ENCODE data around the gene PIK3CA. TPM values are rescaled to one million over a fixed set of nuclear protein-coding genes. Genes with fewer than 3 reads are reported as not detected.
"Not testable (repeated sequence)": the region's sequence is repeated elsewhere in the genome, so short reads cannot be mapped to it uniquely, and the experiment has no call there.

The PIK3CA gene
- total and polyA plus RNA-seq, 2 donors, result 14.8 to 61.2 TPM

DNA sequence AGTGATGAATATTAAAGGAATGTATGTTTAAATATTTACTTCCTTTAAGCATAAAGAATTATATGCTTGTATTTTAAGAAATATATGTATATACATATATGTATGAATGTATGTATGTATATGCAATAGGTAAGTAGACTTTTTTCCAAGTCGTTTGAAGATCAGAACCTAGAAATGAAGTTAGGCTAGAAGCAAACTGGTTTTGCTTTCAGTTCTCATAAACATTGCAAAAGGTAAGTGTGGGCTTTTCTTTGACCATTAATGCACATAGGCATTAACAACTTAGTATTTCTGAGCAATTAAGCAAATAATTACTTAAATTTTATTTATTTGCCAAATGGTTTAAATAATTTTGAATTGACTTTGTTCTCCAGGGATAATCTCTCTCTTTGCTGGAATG is 92.1 kb downstream of the PIK3CA start:
- WGBS, result 51% methylated on average over 1 of the region's 1 CpG
- not testable (repeated sequence) for H3K4me1 ChIP-seq (ENCODE audit: insufficient read depth); H3K27ac ChIP-seq (ENCODE audit: low read depth); DNase-seq (ENCODE audit: extremely low spot score); H3K4me3 ChIP-seq (ENCODE audit: low read depth, low read length); H3K36me3 ChIP-seq (ENCODE audit: insufficient read depth)

DNA sequence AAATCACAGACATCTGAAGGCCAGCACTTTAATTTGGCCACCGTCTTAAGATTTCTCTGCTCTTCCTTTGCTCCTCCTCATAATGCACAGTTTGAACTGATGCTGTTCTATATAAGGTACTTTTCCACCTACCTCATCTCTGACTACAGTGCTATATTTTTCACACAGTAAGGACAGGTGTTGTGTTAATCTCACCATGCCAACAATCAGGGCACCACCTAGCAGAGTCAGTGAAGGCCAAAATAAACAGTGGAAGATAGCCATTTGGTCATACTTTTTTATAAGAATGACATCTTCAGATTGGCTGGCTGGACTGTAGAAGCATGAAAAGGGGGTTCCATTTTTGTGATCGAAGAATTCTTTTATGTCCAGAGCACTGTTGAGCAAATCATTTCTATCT is 94.7 kb downstream of the PIK3CA start:
- not testable (repeated sequence) for H3K27ac ChIP-seq (ENCODE audit: low read depth); H3K36me3 ChIP-seq (ENCODE audit: insufficient read depth); H3K4me3 ChIP-seq (ENCODE audit: low read depth, low read length); H3K4me1 ChIP-seq (ENCODE audit: insufficient read depth); DNase-seq (ENCODE audit: extremely low spot score)
- 96% methylated on average over 1 of the region's 2 CpGs for WGBS

DNA sequence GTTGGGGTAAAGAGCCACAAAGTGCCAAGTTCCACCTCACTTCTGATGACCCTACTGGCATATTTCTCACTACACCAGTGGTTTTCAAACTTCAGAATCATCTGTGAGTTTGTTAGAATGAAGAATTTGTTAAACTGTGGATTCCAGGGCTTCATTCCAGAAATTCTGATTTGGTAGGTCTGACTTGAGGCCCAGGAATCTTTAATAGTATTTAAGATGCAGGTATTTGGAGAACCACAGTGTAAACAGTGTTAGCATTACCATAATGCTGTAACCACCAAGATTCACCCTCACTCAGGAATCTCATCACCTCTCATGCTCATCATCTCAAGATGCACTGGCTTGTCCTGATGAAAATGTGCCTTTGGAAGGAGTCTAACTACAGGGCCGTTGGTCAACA is 96.7 kb downstream of the PIK3CA start:
- 86% methylated on average over 1 of the region's 1 CpG for WGBS
- H3K4me3 ChIP-seq (ENCODE audit: low read depth, low read length), result no peak overlapping the region
- no peak for DNase-seq (ENCODE audit: extremely low spot score)
- no peak overlapping the region for H3K27ac ChIP-seq (ENCODE audit: low read depth)
- no peaks in the 10 kb centered on the region for H3K4me1 ChIP-seq (ENCODE audit: insufficient read depth)
- H3K36me3 ChIP-seq (ENCODE audit: insufficient read depth), result no peaks in the 10 kb centered on the region

GRCh38 chr3:179247289-179248015 is 99.3 kb downstream of the PIK3CA start:
- no peak overlapping the region for H3K27ac ChIP-seq (ENCODE audit: low read depth)
- WGBS, result 96% methylated on average over 3 of the region's 3 CpGs
- H3K4me3 ChIP-seq (ENCODE audit: low read depth, low read length), result no peak overlapping the region
- DNase-seq (ENCODE audit: extremely low spot score), result no peak
- no peaks in the 10 kb centered on the region for H3K4me1 ChIP-seq (ENCODE audit: insufficient read depth)
- no peaks in the 10 kb centered on the region for H3K36me3 ChIP-seq (ENCODE audit: insufficient read depth)

DNA sequence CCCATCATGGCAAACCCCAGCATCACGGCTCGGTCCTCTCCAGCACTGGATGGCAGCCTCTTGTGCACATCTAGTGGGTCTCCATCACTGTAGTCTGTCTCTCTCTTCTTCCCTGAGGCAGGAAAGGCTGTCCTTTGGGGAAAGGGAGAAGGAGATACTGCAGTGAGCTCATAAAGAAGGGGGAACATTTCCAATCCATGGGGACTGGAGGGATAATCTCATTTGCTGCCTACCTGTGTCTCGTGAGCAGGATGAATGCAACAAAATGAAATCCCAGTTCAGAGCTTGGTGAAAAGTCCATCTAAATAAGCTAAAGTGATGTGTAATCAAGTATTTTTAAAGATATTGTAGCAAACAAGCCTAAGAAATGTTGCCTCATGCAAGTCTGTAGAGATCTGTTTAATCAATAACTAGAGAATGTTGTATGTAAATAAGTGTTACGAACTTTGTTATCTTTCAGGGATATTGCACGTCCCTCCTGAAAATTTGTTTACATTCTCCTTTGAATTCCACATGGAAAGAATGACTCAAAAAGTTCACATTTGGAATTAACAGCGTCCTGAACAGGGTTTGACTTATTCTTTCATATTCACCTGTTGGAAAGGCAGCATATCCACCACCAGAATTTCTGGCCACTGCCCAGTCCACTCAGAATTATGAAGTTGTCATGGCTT is 102.8 kb downstream of the PIK3CA start, which contains the start of gene KCNMB3:
KCNMB3 (minus strand) TSS at position 312 of the 674 bp plus-strand sequence; CDS start at position 188, 124 bp downstream.
- 76% methylated on average over 6 of the region's 6 CpGs for WGBS
- Histone ChIP-seq H3K27ac (ENCODE audit: low read depth) (no peak within 1 kb of the TSS), H3K4me3 (ENCODE audit: low read depth, low read length) (no peak within 1 kb of the TSS), H3K36me3 (ENCODE audit: insufficient read depth) (no peaks in the 10 kb centered on the region), H3K4me1 (ENCODE audit: insufficient read depth) (no peaks in the 10 kb centered on the region)
- DNase-seq (ENCODE audit: extremely low spot score), result no peak

DNA sequence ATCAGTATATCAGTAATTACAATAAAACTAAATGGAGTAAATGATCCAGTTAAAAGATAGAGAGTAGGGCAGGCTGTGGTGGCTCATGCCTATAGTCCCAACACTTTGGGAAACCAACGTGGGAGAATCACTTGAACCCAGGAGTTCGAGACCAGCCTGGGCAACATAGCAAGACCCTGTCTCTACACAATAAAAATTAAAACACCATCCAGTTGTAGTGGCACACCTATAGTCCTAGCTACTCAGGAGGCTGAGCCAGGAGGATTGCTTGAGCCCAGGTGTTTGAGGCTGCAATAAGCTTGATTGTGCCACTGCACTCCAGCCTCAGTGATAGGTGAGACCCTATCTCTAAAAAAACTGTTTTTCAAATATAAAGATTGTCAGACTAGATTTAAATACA is 108.7 kb downstream of the PIK3CA start:
- Histone ChIP-seq H3K27ac (ENCODE audit: low read depth) (no peak overlapping the region), H3K4me1 (ENCODE audit: insufficient read depth) (no peaks in the 10 kb centered on the region), H3K36me3 (ENCODE audit: insufficient read depth) (no peaks in the 10 kb centered on the region), H3K4me3 (ENCODE audit: low read depth, low read length) (no peak overlapping the region)
- 90% methylated on average over 2 of the region's 2 CpGs for WGBS
- no peak for DNase-seq (ENCODE audit: extremely low spot score)

DNA sequence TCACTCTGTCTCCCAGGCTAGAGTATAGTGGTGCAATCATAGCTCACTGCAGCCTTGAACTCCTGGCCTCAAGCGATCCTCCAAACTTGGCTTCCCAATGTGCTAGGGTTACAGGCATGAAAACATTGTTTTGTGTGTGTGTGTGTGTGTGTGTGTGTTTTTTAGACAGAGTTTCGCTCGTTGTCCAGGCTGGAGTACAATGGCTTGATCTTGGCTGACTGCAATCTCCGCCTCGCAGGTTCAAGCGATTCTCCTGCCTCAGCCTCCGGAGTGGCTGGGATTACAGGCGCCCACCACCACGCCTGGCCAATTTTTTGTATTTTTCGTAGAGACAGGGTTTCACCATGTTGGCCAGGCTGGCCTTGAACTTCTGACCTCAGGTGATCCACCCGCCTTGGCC is 109.6 kb downstream of the PIK3CA start:
- not testable (repeated sequence) for H3K4me3 ChIP-seq (ENCODE audit: low read depth, low read length); DNase-seq (ENCODE audit: extremely low spot score); H3K27ac ChIP-seq (ENCODE audit: low read depth); H3K36me3 ChIP-seq (ENCODE audit: insufficient read depth); H3K4me1 ChIP-seq (ENCODE audit: insufficient read depth)
- WGBS, result 96% methylated on average over 11 of the region's 11 CpGs

DNA sequence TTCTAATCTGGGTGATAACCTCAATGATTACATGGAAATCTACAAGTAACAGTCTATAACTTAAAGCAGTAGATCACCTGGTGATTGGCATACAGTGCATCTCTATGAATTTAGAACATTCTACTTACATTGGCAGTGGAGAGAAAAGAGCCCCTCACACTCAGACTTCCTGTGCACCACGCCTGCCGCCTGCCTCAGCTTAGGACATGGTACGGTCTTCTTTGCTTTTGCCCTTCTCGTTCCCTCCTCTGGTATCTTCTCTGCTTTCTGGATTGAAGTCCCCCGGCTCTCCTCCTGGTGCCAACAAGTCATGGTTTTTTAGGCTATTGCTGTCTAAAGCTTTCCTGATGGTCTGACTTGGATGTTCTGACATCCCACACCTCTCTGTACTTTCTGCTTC is 110.7 kb downstream of the PIK3CA start:
- Histone ChIP-seq H3K4me3 (ENCODE audit: low read depth, low read length) (no peak overlapping the region), H3K27ac (ENCODE audit: low read depth) (no peak overlapping the region), H3K36me3 (ENCODE audit: insufficient read depth) (no peaks in the 10 kb centered on the region), H3K4me1 (ENCODE audit: insufficient read depth) (no peaks in the 10 kb centered on the region)
- WGBS, result 78% methylated on average over 5 of the region's 5 CpGs
- no peak for DNase-seq (ENCODE audit: extremely low spot score)

GRCh38 chr3:179259959-179260756 is 112.0 kb downstream of the PIK3CA start:
- not testable (repeated sequence) for H3K27ac ChIP-seq (ENCODE audit: low read depth); DNase-seq (ENCODE audit: extremely low spot score); H3K36me3 ChIP-seq (ENCODE audit: insufficient read depth); H3K4me1 ChIP-seq (ENCODE audit: insufficient read depth); H3K4me3 ChIP-seq (ENCODE audit: low read depth, low read length)
- 99% methylated on average over 9 of the region's 9 CpGs for WGBS

GRCh38 chr3:179260949-179261765 is 113.0 kb downstream of the PIK3CA start:
- DNase-seq (ENCODE audit: extremely low spot score), result no peak
- H3K4me3 ChIP-seq (ENCODE audit: low read depth, low read length), result peak overlapping the region; percentile 78
- peak overlapping the region; percentile 68 for H3K27ac ChIP-seq (ENCODE audit: low read depth)
- no peaks in the 10 kb centered on the region for H3K4me1 ChIP-seq (ENCODE audit: insufficient read depth)
- H3K36me3 ChIP-seq (ENCODE audit: insufficient read depth), result no peaks in the 10 kb centered on the region
- 9% methylated on average over 71 of the region's 71 CpGs for WGBS

DNA sequence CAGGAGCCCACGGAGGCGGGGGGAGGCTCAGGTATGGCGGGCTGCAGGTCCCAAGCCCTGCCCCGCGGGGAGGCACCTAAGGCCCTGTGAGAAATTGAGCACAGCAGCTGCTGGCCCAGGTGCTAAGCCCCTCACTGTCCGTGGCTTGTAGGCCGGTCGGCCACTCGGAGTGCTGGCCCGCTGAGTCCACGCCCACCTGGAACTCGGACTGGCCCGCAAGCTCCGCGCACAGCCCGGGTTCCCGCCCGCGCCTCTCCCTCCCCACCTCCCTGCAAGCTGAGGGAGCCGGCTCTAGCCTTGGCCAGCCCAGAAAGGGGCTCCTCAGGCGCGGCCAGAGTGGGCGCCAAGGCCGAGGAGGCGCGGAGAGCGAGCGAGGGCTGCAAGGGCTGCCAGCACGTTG is 115.0 kb downstream of the PIK3CA start:
- Histone ChIP-seq H3K4me3 (ENCODE audit: low read depth, low read length) (no peak overlapping the region), H3K27ac (ENCODE audit: low read depth) (no peak overlapping the region), H3K36me3 (ENCODE audit: insufficient read depth) (no peaks in the 10 kb centered on the region), H3K4me1 (ENCODE audit: insufficient read depth) (no peaks in the 10 kb centered on the region)
- WGBS, result 98% methylated on average over 29 of the region's 29 CpGs
- DNase-seq (ENCODE audit: extremely low spot score), result no peak

DNA sequence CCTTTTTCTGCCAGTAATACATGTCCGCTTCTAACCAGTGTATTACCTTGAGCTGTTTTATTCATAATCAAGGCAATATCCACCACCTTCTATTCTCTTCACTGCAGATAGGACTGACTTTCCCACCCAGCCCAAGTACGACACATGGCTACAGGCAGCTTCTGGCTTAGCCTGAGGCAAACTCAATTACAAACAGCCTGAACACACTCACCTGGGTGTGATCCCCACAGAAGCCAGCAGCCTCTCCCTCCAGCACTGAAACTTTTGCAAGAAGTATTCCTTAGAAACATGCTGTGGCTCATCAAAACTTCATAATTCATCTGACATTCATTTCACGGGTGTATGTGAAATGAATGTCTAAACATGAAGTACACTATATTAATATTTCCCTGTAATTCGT is 116.3 kb downstream of the PIK3CA start:
- Histone ChIP-seq H3K27ac (ENCODE audit: low read depth) (no peak overlapping the region), H3K4me3 (ENCODE audit: low read depth, low read length) (no peak overlapping the region), H3K36me3 (ENCODE audit: insufficient read depth) (no peaks in the 10 kb centered on the region), H3K4me1 (ENCODE audit: insufficient read depth) (no peaks in the 10 kb centered on the region)
- 69% methylated on average over 4 of the region's 4 CpGs for WGBS
- DNase-seq (ENCODE audit: extremely low spot score), result no peak

GRCh38 chr3:179265092-179265491 is 116.9 kb downstream of the PIK3CA start:
- H3K27ac ChIP-seq (ENCODE audit: low read depth), result no peak overlapping the region
- H3K36me3 ChIP-seq (ENCODE audit: insufficient read depth), result no peaks in the 10 kb centered on the region
- no peak for DNase-seq (ENCODE audit: extremely low spot score)
- WGBS, result 93% methylated on average over 1 of the region's 1 CpG
- H3K4me1 ChIP-seq (ENCODE audit: insufficient read depth), result no peaks in the 10 kb centered on the region
- no peak overlapping the region for H3K4me3 ChIP-seq (ENCODE audit: low read depth, low read length)

Measured in urinary bladder (tissue), 4 donors.